T-helper 1 cell treated with Interleukin-12 subunit alpha and Interleukin-12 subunit beta and Interleukin-4 antibody, amounts not matched to agents 30 ng/mL and 1 ng/mL, for 36 hours (primary cell): ENCODE results near the gene PRKAR2B. TPM values are rescaled to one million over a fixed set of nuclear protein-coding genes. Genes with fewer than 3 reads are reported as not detected.
"Not testable (repeated sequence)": the region's sequence is repeated elsewhere in the genome, so short reads cannot be mapped to it uniquely, and the experiment has no call there.

ENCODE experiments used
- intact Hi-C: fragments of 100-400 bp; cut with micrococcal nuclease; formaldehyde crosslinking; loops from one replicate; pipeline ENCODE4 v1.15.1; 2024
- total RNA-seq: library from RNA; stranded (reverse); gene quantifications from 2 replicates; pipeline ENCODE4 v1.2.3, GENCODE V29; 2022

Gene PRKAR2B
- total RNA-seq, 1 donor from 2014 or later, result 1.1 TPM

GRCh38 chr7:107113866-107114265 lies 69.4 kb downstream of the PRKAR2B start:
- intact Hi-C loops, result no loop called here

GRCh38 chr7:107115114-107115513 lies 70.6 kb downstream of the PRKAR2B start:
- intact Hi-C loops, result no loop called here

- intact Hi-C loops, result no loop called here
Observed at GRCh38 chr7:107115762-107116540, 71.4 kb downstream of the PRKAR2B start.

- intact Hi-C loops, result no loop called here
Observed at GRCh38 chr7:107118109-107118900, 73.8 kb downstream of the PRKAR2B start.

- intact Hi-C loops, result no loop called here
Observed at GRCh38 chr7:107119376-107120105, 75.0 kb downstream of the PRKAR2B start.

- intact Hi-C loops, result no loop called here
Observed at GRCh38 chr7:107122486-107122911, 78.0 kb downstream of the PRKAR2B start.

GRCh38 chr7:107123392-107123791 lies 78.9 kb downstream of the PRKAR2B start:
- intact Hi-C loops, result no loop called here

GRCh38 chr7:107125475-107125874 lies 81.0 kb downstream of the PRKAR2B start:
- intact Hi-C loops, result no loop called here

GRCh38 chr7:107128217-107128616 lies 83.7 kb downstream of the PRKAR2B start:
- intact Hi-C loops, result loop anchor here (1.0 kb wide), 1 partner anchor 18 kb away; no protein-coding TSS in a partner anchor

GRCh38 chr7:107128748-107129147 lies 84.2 kb downstream of the PRKAR2B start:
- intact Hi-C loops, result loop anchor here (1.0 kb wide), 1 partner anchor 18 kb away; no protein-coding TSS in a partner anchor

- intact Hi-C loops, result no loop called here
Observed at GRCh38 chr7:107130487-107131220, 86.1 kb downstream of the PRKAR2B start.

- intact Hi-C loops, result no loop called here
Observed at GRCh38 chr7:107133396-107133795, 88.9 kb downstream of the PRKAR2B start.

- intact Hi-C loops, result no loop called here
Observed at GRCh38 chr7:107138696-107139420, 94.4 kb downstream of the PRKAR2B start.

GRCh38 chr7:107143875-107144274 lies 99.4 kb downstream of the PRKAR2B start:
- intact Hi-C loops, result not testable (repeated sequence)

- intact Hi-C loops, result loop anchor here (5.0 kb wide), 1 partner anchor 1002 kb away; no protein-coding TSS in a partner anchor
Observed at GRCh38 chr7:107145067-107145838, 100.7 kb downstream of the PRKAR2B start.

GRCh38 chr7:107147464-107148393 lies 103.2 kb downstream of the PRKAR2B start:
- intact Hi-C loops, result loop anchor here (1.0 to 5.0 kb wide), 5 partner anchors 22 to 1000 kb away; partner anchors contain the start of gene HBP1

- intact Hi-C loops, result loop anchor here (5.0 kb wide), 1 partner anchor 999 kb away; no protein-coding TSS in a partner anchor
Observed at GRCh38 chr7:107148721-107149120, 104.2 kb downstream of the PRKAR2B start.

- intact Hi-C loops, result loop anchor here (1.0 to 5.0 kb wide), 12 partner anchors 18 to 997 kb away; partner anchors contain the start of genes CCDC71L, PIK3CG and PRKAR2B
Observed at GRCh38 chr7:107149863-107150262, 105.4 kb downstream of the PRKAR2B start.
